ENCODE results near the gene TUSC2.
"Not testable (repeated sequence)": the region's sequence is repeated elsewhere in the genome, so short reads cannot be mapped to it uniquely, and the experiment has no call there.

Gene TUSC2

DNA sequence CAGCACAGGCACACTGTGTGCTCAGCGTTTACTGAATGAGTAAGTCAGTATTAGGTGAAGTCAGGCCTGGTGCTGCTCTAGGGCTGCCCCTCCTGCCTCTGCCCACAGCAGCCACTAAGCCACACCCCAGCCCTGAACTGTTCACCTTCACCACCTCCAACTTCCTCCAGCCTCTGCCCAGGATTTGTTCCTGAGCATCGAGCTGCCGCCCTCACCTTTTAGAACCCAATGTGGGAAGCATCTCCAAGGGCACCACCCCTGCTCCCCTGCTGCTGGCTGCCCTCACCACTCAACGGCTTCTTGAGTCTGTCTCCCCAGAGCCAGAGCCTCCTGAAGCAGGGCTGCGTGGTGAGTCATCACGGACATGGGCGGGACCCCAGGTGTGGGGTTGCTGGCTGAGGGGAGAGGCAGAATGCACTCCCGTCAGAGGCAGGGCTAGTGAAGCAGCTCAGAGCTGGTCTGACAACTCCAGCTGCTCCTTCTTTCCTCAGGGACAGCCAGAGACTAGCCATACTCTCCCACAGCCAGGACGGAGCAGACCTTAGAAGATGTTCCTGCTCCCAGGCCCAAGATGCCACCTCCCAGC, 11.3 kb downstream of the TUSC2 start:
- peak; percentile 85 for DNase-seq

DNA sequence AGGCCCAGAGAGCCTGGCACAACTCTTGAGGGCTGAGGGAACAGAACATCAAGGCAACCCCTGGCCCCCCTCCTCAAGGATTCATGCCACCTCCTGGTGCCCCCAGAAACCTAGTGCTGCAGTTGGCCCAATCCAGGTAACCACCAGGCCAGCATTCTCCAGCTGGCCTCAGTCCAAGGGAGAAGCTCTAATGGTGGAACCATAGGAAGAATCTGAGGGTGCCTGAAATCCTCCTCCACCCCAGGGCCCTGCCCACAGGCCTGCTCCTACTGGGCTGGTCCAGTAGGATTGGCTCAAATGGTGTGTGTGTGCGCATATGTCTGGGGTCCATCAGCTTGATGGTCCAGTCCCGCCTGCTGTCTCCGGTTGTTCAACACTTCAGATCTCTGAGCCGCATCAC, 13.2 kb downstream of the TUSC2 start:
- no peak for DNase-seq

DNA sequence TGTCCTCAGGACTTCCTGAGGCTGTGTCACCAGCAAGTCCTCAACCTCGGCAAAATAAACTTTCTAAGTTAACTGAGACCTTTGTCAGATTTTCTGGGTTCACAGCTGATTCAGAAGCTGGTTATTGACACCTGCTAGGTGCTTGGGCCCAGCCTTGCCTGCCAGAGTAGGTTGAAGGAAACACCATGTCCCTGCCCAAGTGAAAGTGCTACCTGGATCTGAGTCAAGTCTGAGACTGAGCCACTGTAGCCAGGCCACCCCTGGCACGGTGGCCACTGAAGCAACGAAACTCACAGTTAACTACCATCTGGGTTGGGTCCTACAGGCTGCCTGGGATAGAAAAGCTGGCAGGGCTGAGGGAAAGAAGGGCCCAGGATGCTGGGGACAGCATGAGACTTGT, 13.7 kb downstream of the TUSC2 start:
- no peak for DNase-seq

DNA sequence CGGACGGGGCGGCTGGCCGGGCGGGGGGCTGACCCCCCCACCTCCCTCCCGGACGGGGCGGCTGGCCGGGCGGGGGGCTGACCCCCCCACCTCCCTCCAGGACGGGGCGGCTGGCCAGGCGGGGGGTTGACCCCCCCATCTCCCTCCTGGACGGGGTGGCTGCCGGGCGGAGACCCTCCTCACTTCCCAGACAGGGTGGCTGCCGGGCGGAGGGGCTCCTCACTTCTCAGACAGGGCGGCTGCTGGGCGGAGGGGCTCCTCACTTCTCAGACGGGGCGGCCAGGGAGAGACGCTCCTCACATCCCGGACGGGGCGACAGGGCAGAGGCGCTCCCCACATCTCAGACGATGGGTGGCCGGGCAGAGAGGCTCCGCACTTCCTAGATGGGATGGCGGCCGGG, 16.0 kb downstream of the TUSC2 start:
- DNase-seq: not testable (repeated sequence)

DNA sequence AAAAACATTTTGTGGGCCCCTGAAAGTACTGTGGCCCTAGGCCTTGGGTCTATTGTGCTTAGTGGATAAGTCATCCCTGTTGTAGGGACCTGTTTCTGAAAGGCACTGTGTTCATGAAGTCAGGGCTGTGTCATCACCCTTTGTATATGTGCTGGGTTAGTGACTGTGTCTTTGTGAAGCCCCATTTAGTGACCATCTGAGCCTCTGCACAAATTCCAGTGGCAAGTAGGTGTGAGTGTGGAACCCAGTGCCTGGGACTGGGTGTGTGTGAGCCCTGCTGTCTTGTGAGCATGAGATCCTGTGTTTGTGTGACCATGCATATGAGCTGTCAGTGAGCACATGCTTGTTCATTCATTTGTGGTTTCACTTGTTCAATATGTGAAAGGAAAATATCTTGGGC, 23.4 kb downstream of the TUSC2 start:
- DNase-seq: no peak

DNA sequence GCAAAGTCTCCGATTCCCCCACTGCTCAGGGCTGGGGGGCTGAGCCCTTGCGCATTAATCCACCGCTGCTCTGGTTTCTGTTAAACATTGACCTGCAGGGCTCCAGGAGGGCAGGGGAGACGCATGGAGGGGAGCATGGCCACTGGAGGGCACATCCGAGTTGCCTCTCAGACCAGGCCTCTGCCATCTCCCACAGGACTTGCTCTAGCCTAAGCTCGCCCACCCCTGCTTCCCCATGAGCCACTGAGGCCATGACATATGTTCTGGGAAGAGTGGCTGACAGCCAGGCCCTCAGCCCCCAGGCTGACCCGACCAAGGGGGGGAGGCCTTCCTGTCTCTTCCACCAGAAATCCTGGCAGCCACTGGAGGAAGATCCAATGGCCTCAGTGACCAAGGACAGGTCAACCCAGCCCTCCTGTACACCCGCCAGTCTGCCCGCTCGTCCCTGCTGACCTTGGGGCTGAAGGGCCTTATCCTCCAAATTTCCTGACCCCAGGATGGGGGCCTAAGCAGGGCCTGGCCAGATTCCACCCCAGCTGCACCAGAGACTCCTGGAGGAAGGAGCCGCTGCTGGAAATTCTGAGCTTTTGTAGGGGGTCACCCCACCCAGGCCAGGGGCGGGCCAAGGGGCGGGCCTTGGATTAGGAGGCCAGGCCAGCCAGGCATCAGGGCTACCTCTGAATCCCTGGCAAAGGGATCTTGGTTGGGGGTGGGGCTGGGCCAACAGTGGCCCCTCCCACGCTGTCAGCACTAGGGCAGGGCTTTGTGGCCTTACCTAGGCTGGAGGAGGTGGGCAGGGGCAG, 24.8 kb downstream of the TUSC2 start, which contains the start of gene HYAL1:
HYAL1 (minus strand) TSS at position 562 of the 803 bp plus-strand sequence. CDS start 618 bp downstream, outside the sequence.
- DNase-seq: no peak

DNA sequence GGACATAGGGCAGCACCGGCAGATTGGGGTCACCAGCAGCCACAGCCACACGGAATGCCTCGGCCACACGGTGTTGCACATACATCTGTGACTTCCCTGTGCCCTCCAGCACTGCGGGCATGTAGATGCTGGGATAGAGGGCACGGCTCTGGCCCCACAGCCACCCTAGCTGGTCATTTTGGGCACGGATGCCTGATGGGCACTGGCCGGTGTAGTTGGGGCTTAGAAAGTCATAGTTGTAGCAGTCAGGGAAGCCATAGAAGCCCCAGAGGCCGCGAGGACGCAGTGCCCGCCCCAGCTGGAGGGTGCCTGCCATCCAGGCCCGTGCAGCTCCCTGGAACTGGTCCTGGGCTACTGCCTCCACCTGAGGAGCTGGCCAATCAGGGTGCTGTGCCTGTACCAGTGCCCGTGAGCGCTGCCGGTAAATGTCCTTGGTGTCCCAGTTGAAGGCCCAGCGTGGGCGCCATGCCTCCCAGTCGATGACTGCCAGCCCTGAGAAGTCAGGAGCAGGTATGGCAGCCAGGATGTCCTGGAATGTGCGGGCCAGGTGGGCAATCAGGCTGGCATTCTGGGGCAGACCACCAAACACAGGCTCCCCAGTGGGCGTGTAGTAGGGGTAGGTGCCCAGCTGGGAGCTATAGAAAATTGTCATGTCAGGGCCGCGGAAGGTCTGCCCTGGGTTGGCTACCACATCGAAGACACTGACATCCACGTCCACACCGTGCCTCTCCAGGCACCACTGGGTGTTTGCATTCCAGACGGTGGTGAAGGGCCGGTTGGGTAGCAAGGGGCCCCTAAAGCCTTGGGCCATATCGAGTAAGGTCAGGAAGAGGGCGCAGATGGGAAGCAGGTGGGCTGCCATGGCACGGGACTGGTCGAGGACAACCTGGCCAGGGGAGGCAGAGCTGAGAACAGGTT, 25.7 kb downstream of the TUSC2 start:
- no peak for DNase-seq

DNA sequence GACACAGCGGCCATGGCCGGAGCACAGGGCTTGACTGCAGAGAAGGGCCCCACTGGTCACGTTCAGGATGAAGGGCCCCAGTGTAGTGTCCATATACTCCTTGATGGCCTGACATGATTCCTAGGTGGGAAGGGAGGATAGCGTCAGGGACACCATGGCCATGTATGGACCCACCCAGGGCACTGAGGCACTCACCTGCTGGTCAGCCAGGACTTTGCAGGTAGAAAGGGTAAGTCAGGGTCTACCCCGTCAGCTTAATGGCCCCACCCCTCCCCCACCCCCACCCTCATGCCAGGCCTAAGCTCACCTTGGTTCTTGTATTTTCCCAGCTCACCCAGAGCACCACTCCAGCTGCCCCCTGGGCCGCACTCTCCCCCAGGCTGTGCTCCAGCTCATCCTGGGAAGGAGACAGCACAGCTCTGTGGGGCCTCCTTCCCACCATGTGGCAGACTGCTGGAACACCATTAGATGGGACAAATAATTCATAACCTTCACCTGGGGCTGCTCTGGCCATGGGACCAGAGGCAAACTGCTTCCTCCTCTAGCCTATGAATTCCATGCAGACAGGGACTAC, 27.3 kb downstream of the TUSC2 start:
- no peak for DNase-seq

DNA sequence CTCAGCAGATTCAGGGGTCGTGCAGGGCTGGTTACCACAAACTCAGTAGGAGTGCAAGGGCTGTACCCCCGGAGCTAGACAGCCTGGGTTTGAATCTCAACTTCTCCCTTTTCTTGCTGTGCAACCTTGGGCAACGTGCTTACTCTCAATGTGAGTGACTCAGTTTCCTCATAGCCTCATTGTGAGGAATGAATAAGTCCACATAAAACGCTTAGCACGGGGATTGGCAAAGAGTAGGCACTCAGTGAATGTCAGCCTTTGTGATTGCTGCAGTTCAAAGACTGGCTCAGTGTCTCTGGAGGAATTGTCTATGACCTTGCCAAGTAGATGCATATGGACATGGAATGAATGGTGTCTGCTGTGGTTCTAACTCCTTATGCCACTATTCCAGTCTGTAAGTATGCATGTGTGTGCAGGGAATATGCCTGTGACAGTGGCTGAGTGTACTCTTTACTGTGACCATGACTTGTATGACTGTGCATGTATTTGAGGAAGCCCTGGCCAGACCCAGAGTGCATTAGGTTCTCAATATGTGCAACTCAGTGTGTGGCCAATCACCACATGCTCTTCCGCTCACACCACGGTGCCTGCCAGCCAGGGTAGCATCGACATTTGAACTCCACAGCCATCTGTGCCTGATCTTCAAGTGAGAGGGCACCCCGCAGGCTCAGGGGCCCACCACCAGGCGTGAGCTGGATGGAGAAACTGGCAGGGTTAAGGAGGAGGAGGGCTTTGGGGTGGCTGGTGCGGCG, 27.9 kb downstream of the TUSC2 start:
- no peak for DNase-seq

DNA sequence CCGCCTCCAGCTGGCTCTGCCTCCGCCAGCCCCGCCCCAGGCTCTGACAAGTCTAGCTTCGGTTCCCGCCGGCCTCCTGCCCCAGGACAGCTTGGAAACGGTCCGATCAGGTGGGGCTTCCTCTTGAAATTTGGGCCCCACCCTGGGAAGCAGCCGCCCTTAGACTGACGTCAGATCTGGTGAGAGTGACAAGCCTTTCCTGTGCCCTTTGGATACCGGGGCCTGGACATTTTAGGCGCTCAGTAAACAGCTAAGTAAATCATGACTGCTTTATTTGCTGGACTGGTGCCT, 28.4 kb downstream of the TUSC2 start:
- DNase-seq: no peak

DNA sequence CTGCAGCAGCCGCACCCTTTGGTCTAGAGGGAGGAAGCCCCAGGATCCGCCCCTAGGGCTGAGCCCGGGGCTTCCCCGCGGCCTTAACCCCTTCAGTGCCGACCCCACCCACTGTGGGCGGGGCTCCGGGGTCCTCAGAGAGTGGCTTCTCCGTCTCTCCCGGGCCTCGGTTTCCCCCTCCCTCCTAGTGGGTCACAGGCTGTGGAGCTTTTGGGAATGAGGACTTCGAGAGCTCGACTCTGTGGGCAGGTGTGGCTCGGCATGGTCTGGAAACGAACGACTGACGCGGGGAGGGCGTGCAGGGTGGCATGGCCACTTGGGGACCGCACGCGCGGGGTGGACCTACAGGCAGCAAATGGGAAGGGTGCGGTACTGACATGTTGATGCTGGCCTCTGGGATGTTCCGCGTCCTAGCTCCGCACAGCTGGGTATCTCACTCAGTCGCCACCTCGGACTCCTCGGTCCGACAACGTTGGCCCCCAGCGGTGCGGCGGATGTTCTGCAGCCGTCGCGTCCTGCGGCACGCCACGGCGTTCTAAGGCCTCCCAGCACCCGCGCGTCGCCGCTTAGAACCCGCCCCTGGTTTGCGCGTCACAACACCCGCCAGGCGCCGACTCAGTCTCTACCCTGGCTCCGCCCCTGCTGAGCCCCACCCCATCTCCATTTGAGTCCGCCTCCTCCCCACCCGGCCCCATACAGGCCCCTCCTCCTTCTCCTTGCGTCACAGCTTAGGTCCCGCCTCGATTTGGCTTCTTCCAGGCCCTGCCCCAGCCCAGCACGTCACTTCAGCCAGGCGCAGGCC, 29.0 kb downstream of the TUSC2 start, which contains the start of the genes HYAL3 and NAA80:
HYAL3 (minus strand) TSS at position 570 of the 802 bp plus-strand sequence. CDS start 3,803 bp downstream, outside the sequence.
NAA80 (minus strand) TSS at position 570 of the 802 bp plus-strand sequence. CDS start 1,942 bp downstream, outside the sequence.
- peak; percentile 99 for DNase-seq

DNA sequence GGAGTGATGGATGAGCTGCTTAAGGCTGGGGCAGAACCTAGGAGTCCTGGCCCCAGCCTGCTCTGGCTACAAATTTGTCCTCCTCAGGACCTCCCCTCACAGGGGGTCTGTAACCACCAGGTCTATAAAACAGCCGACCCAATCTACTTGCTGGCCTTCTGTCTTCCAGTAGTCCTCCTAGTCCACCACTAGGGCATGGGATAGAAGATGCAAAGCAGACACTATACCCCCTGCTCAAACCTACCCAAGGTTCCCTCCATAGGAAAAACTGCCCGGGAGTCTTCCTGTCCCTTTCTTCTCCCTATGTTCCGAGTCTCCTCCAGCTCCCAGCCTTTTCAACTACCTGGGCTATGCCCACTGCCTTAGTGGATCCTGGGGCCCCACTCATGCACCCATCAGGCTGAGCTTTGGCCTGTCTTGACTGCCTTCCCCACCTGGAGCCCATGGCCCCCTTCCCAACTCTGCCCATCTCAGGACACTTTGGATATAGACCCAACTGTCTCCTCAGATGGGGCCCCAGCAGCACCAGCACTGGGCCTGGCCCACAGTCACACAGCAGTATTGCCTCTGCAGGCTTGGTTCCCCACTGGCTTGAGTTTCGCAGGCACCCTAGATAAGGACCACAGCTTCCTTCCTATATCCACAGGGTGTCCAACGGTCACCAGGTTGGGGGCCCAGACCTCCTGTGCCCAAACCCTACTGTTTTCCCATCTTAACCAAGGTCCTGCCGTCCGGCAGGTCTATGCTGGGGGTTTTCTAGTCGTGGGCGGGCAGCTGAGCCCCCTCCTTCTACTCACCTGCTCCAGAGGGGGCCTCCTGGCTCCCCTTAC, 29.9 kb downstream of the TUSC2 start:
- no peak for DNase-seq

DNA sequence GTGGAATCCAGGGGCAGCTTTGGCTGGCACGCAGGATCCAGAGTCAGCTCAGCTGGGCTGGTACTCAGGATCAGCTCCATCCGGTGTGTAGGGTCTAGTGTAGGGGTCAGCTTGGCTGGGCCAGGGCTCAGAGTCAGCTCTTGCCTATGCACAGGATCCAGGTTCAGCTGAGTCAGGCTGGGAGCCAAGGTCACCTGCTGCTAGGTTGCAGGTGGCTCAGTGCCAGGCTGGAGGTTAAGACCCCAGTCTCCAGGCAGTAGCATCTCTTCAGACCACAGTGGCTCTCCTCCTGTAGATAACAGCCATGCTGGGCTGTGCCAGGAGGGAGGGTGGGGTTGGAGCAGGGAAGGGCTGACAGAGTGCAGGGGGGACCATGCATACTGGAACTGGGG, 30.6 kb downstream of the TUSC2 start:
- DNase-seq: no peak

DNA sequence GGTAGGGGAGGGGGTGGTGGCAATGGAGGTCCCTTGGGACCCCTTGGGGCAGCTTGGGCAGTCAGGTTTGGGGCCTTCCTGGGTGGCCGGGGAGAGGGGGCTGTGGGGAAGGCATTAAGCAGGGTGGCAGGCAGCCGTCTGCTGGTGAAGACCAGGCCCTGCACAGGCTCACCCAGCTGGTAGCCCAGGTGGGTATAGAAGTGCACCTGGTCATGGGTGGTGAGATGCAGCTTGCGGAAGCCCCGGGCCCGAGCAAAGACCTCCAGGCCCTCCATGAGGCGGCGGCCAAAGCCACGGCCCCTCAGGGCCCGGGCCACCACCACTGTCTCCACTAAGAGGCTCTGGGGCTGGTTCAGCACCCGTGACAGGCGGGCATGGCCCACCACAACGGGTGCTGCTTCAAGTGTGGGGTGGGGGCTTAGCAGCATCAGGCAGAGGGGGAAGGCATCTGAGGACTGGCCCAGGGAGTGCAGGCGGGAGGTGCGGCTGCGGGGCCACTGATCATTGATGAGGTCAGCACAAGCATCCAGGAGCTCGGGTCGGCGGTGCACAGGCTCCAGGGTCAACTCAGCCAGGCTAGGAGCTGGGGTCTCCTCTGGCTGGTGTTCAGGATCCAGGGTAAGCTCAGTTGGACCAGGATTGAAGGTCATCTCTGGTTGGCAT, 31.2 kb downstream of the TUSC2 start:
- no peak for DNase-seq

DNA sequence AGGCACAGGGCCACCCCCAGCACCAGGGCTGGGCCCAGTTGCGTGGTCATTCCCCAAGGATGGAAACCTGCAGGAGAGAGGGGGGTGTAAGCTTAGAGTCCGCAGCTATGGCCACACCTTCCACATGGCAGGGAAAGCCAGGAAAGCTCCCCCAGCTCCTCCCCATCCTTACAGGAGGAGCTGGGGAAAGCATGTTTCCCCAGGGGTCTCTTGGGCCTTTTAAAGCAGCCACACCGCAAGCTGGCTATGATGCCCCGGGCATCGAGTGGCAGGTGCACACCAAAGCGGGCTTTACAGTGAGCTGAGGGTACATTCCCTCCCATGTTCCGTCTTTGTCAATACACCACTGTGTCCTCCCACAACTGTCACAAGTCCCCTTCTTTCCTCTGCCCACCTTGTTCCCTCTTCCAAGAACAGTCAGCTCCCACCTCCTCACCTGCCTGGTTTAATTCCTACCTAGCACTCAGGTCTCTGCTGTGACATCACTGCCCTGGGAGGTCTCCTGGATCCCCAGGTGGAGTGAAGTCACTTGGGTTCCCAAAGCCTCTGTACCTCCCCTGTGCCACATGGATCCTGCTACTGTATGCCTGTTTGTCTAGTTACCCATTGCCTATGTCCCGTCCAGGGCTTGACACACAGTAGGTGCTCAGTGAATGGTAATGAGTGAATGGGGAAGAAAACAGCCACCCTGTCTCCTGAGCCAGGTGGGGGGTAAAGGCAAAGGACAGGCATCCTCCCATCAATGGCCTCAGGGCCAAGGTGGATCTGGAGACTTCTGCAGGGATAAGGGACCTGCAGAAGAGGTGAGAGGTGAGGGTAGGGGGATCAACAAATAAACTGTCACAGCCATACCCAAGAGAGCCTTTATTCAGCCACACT, 32.2 kb downstream of the TUSC2 start:
- DNase-seq: no peak

DNA sequence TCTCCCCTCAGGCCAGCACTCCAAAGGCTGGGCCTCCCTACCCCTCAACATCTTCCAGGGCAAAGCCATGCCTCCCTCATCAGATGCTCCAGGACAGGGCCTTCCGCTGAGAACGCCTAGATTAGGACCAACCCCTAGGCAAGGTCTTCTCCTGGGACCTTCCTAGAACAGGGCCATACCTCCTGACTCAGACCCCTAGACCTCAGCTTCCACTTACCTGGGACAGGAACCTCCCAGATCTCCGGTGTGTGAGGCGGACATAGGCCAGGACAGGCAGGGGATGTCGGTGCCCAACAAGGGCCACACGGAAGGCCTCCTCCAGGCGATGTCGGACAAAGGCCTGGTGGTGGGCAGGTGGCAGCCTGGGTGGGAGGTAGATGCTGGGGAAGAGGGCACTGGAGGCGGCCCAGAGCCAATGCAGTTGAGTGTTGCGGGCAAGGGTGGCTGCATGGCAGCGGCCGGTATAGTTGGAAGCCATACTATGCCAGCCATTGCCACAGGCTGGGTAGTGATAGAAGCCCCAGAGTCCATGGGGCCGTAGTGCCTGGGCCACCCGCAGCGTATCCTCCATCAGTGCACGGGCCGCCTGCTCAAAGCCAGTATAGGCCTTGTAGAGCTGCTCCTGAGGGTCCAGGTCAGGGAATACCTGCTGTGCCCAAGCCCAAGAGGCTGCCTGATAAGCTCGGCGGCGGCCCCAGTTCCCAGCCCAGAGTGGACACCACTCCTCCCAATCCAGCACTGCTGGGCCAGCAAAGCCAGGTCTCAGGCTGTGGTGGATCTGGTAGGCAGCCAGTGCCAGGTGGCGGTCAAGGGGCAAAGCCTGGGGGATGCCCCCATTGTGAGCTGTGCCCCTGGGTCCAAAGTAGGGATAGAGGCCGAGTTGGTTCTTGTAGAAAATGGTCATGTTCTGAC, 33.3 kb downstream of the TUSC2 start:
- no peak for DNase-seq

DNA sequence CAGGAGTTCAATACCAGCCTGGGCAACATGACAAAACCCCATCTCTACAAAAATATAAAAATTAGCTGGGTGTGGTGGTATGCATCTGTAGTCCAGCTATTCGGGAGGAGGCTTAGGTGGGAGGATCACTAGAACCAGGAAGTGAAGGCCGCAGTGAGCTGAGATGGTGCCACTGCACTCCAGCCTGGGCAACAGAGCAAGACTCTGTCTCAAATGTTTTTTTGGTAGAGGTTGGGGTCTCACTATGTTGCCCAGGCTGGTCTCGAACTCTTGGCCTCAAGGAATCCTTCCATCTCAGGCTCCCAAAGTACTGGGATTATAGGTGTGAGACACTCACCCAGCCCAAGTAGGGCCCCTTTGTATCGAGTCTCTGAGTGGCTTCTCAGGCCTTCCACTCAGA, 33.9 kb downstream of the TUSC2 start:
- DNase-seq: no peak
